Measurements from ENCODE around the gene LRRC8E. TPM values are rescaled to one million over a fixed set of nuclear protein-coding genes. Genes with fewer than 3 reads are reported as not detected.

Gene LRRC8E
- total RNA-seq, 2 donors from 2014 or later, result 1.5 to 2.1 TPM

DNA sequence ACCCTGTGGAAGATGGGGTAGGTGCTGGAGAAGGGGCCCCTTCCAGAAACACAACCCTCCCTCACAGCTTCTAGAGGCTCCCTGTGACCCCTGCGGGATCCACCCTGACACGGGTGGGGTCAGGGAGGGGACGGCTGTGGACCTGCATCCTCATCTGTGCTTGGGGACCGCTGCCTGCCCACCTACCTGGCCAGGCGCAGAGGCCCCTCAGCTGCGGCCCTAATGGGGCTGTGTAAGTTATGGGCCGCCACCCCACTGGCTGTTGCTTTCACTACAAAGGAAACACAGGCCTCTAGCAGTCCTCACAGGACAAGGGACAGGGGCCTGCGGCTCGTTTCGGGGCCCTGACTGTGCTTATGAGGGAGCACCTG is 44.6 kb downstream of the LRRC8E start:
- no peak for DNase-seq (ENCODE audit: low spot score)
- peaks cover 75% of the 10 kb centered on the region for H3K36me3 ChIP-seq
- peaks cover 0 to 19% of the 10 kb centered on the region in 2 donors for H3K4me1 ChIP-seq
- no peaks in the 10 kb centered on the region for H3K27me3 ChIP-seq
- H3K27ac ChIP-seq, result no peak overlapping the region
- TF ChIP-seq, protein P1, sequence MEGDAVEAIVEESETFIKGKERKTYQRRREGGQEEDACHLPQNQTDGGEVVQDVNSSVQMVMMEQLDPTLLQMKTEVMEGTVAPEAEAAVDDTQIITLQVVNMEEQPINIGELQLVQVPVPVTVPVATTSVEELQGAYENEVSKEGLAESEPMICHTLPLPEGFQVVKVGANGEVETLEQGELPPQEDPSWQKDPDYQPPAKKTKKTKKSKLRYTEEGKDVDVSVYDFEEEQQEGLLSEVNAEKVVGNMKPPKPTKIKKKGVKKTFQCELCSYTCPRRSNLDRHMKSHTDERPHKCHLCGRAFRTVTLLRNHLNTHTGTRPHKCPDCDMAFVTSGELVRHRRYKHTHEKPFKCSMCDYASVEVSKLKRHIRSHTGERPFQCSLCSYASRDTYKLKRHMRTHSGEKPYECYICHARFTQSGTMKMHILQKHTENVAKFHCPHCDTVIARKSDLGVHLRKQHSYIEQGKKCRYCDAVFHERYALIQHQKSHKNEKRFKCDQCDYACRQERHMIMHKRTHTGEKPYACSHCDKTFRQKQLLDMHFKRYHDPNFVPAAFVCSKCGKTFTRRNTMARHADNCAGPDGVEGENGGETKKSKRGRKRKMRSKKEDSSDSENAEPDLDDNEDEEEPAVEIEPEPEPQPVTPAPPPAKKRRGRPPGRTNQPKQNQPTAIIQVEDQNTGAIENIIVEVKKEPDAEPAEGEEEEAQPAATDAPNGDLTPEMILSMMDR (IDR thresholded peaks at IDR 0.05), result no peak
- no peaks in the 10 kb centered on the region for H3K9me3 ChIP-seq
- H3K4me3 ChIP-seq, result no peak overlapping the region

DNA sequence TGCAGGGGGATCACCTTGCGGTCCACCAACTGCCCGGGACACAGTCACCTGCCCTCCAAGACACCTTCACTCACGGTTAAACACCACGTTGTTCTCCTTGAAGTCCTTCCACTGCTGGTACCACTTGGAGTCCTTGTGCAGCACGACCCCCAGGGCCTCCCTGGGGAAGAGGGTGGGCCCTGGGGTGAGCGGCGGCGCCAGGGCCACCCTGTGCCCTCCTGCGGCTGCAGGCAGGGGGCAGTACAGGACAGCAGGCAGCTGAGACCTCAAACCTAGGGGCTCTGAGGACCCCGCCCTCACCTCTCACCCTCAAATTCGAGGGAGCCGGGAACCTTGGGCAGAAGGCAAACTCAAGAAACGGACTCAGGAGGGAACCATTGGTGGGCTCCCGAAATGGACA is 45.1 kb downstream of the LRRC8E start:
- Histone ChIP-seq H3K27me3 (no peaks in the 10 kb centered on the region), H3K9me3 (no peaks in the 10 kb centered on the region), H3K27ac (no peak overlapping the region), H3K36me3 (peaks cover 80% of the 10 kb centered on the region), H3K4me3 (no peak overlapping the region), H3K4me1 (peaks cover 0 to 14% of the 10 kb centered on the region in 2 donors)
- TF ChIP-seq, protein P1 (IDR thresholded peaks at IDR 0.05), result no peak
- DNase-seq (ENCODE audit: low spot score), result no peak

DNA sequence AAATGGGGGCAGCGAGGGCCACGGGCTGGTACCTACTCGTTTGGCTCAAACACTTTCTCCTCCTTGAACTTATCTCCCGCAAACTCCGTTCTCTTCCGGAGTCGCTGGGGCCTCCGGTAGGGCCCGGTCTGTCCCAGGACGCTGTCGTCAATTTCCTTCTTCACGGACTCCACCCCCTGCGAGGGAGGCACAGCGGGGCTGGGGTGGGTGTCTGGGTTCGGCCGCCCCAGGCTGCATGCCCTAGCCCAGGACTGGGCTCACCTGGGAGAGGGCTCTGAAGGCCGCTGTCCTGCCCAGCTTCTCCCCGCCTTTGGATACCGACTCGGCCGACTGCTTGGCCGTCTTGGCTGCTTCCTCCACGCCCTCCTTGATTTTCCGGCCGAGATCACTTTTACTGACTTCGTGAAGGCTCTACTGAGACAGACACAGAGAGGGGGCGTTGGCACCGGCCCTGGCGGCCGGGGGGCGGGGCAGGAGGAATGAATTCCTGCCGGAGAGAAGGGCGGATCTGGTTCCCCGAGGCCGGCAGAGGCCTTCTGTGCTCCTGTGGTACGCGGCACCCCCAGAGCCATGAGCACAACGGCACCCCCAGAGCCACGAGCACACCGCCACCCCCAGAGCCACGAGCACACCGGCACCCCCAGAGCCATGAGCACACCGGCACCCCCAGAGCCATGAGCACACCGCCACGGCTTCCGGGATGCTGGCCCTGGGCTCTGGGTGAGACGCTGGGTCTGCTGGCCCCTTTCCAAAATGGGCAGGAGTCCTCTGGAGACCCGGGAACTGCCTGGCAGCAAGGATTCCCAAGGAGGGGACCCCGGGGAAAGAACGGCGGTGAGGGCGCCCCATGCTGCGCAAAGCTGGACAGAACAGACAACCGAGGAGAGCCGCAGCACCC is 45.8 kb downstream of the LRRC8E start:
- no peaks in the 10 kb centered on the region for H3K9me3 ChIP-seq
- H3K4me1 ChIP-seq, result peaks cover 0 to 9% of the 10 kb centered on the region in 2 donors
- H3K27me3 ChIP-seq, result no peaks in the 10 kb centered on the region
- H3K36me3 ChIP-seq, result peaks cover 85% of the 10 kb centered on the region
- no peak for DNase-seq (ENCODE audit: low spot score)
- no peak overlapping the region for H3K4me3 ChIP-seq
- TF ChIP-seq, protein P1 (IDR thresholded peaks at IDR 0.05), result no peak
- no peak overlapping the region for H3K27ac ChIP-seq

DNA sequence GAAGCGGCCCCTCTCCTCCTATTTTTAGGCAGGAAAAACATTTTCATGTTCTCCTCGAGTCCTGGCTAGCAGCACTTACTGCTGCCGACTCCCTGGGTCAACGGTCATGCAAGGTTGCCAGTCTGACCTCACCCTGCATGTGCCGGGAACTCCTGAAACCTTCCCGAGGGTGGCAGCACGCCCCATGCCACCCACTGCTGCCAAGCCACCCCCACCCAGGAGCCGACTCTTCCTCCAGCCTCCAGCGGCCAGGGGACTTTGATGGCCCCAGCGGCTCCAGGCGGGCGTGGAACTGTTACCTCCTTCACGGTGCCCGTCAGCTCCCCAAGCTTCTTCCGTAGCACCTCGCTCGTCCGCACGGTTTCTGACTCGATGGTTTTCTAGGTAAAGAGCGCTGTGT is 46.5 kb downstream of the LRRC8E start:
- H3K27ac ChIP-seq, result no peak overlapping the region
- H3K4me1 ChIP-seq, result peaks cover 0 to 2% of the 10 kb centered on the region in 2 donors
- no peaks in the 10 kb centered on the region for H3K9me3 ChIP-seq
- no peak for DNase-seq (ENCODE audit: low spot score)
- H3K27me3 ChIP-seq, result no peaks in the 10 kb centered on the region
- H3K36me3 ChIP-seq, result peaks cover 88% of the 10 kb centered on the region
- H3K4me3 ChIP-seq, result no peak overlapping the region
- TF ChIP-seq, protein P1 (IDR thresholded peaks at IDR 0.05), result no peak

DNA sequence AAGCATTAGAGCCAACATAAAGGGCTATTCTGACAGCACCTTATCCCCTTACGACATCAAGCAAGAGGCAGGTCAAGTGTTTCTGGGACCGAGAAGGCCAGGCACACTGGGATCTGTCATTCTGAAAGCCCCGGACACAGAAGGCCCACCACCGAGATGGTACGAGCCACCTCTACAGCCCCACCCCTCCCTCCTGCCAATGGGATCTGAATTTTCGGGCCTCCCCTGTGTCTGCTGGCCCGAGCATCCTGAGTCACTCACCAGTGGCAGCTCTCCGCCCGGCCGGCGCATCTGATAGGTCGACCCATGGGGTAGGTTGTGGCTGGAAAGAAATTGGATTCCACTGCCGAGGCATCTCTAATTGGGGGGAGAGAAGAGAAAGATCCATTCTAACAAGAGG is 52.5 kb downstream of the LRRC8E start:
- no peak for DNase-seq (ENCODE audit: low spot score)
- Histone ChIP-seq H3K4me1 (peaks cover 0 to 29% of the 10 kb centered on the region in 2 donors), H3K27me3 (no peaks in the 10 kb centered on the region), H3K9me3 (no peaks in the 10 kb centered on the region), H3K27ac (no peak overlapping the region), H3K36me3 (peaks cover 44% of the 10 kb centered on the region), H3K4me3 (no peak overlapping the region)
- TF ChIP-seq, protein P1 (IDR thresholded peaks at IDR 0.05), result no peak

All from right atrium auricular region (tissue), 2 donors.